ENCODE results near the gene TPRG1L.

TPRG1L gene

DNA sequence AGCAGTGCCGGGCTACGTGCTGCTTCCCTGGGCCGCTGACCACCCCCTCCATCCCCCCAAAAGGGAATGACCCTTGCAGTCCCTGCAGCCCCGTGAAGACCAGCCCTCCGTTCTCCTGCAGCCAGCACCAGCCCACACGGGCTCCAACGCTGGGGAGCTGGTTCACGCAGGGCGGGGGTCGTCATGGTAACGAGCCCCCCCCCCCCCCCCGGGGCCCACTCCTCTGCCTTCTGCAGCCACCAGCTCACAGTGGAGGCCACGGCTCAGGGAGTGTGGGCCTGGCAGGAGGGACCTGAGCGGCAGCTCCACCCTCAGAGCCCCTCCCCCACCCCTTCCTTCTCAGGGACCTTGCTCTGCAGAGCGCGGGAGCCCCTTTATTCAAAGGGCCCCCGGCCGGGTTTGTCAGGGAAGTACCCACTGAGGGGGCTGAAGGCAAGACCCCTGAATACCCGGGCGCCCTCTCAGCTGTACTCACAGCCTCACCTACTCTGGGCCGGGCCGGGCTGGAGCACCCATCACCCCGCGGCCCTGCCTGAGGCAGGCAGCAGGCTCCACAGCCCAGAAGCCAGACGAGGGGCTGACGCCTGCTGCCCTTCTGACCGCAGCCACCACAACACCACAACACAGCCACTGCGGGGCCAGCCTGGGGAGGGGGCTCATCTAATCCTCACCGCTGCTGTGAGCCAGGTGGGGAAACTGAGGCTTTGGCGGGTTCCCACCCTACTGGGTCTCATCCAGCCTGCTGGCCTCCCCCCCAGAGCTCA lies 26.1 kb upstream of the TPRG1L start:
- H3K27me3 ChIP-seq (ENCODE audit: insufficient read depth, low read depth), result peaks cover 92% of the 10 kb centered on the region
- H3K36me3 ChIP-seq (ENCODE audit: insufficient read depth), result no peaks in the 10 kb centered on the region
- H2AFZ ChIP-seq (ENCODE audit: low read depth), result no peak overlapping the region
- H3K27ac ChIP-seq, result no peak overlapping the region
- no peaks in the 10 kb centered on the region for H4K20me1 ChIP-seq (ENCODE audit: insufficient read depth)
- H3K4me3 ChIP-seq (IDR thresholded peaks at IDR 0.05; ENCODE audit: insufficient read depth, low read depth, low read length), result no peak overlapping the region
- H3K9ac ChIP-seq, result no peak overlapping the region
- TF ChIP-seq CTCF (conservative IDR thresholded peaks at IDR 0.05; ENCODE audit: low read depth, low read length), result no peak
- no peak overlapping the region for H3K4me2 ChIP-seq
- H3K79me2 ChIP-seq (ENCODE audit: insufficient read depth, low read depth), result no peaks in the 10 kb centered on the region
- no peaks in the 10 kb centered on the region for H3K4me1 ChIP-seq (ENCODE audit: low read depth, poor library complexity, severe bottlenecking)

DNA sequence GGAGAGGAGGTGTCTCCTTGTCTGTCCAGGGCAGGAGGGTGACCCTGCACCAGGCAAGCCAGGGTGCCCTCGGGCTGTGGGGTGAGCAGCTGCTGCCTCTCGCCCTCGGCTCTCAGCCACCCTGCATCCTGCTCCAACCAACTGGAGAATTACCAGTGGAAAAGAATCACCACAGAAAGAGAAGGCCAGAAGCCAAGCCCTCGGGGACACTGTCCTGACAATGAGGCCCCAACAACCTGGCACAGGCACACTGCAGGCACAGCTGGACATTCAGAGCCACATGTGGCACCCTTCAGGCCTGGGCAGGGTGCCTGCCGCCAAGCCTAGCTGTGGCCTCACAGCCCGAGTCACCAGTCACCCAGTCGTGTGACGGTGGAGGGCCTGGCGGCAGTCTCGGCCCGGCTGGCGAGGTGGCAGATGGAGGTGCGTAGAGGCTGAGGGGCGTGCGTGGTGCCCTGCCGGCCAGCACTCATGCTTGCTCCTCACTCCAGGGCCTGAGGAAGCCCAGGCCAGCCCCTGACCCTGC lies 25.5 kb upstream of the TPRG1L start:
- no peak overlapping the region for H3K4me3 ChIP-seq (IDR thresholded peaks at IDR 0.05; ENCODE audit: insufficient read depth, low read depth, low read length)
- TF ChIP-seq CTCF (conservative IDR thresholded peaks at IDR 0.05; ENCODE audit: low read depth, low read length), result no peak
- no peak overlapping the region for H2AFZ ChIP-seq (ENCODE audit: low read depth)
- H3K4me2 ChIP-seq, result no peak overlapping the region
- H4K20me1 ChIP-seq (ENCODE audit: insufficient read depth), result no peaks in the 10 kb centered on the region
- H3K27ac ChIP-seq, result no peak overlapping the region
- peaks cover 91% of the 10 kb centered on the region for H3K27me3 ChIP-seq (ENCODE audit: insufficient read depth, low read depth)
- no peaks in the 10 kb centered on the region for H3K79me2 ChIP-seq (ENCODE audit: insufficient read depth, low read depth)
- no peaks in the 10 kb centered on the region for H3K36me3 ChIP-seq (ENCODE audit: insufficient read depth)
- no peaks in the 10 kb centered on the region for H3K4me1 ChIP-seq (ENCODE audit: low read depth, poor library complexity, severe bottlenecking)
- no peak overlapping the region for H3K9ac ChIP-seq

- H3K9ac ChIP-seq, result no peak overlapping the region
These were observed 25.0 kb upstream of the TPRG1L start for GRCh38 chr1:3599816-3600215.

GRCh38 chr1:3600354-3600753 lies 24.5 kb upstream of the TPRG1L start:
- no peak overlapping the region for H3K9ac ChIP-seq
- H3K4me3 ChIP-seq (IDR thresholded peaks at IDR 0.05; ENCODE audit: insufficient read depth, low read depth, low read length), result no peak overlapping the region
- H3K36me3 ChIP-seq (ENCODE audit: insufficient read depth), result no peaks in the 10 kb centered on the region
- no peaks in the 10 kb centered on the region for H3K79me2 ChIP-seq (ENCODE audit: insufficient read depth, low read depth)
- no peak for TF ChIP-seq CTCF (conservative IDR thresholded peaks at IDR 0.05; ENCODE audit: low read depth, low read length)
- H4K20me1 ChIP-seq (ENCODE audit: insufficient read depth), result no peaks in the 10 kb centered on the region
- H3K27me3 ChIP-seq (ENCODE audit: insufficient read depth, low read depth), result peaks cover 91% of the 10 kb centered on the region
- H3K4me2 ChIP-seq, result no peak overlapping the region
- no peak overlapping the region for H2AFZ ChIP-seq (ENCODE audit: low read depth)
- no peaks in the 10 kb centered on the region for H3K4me1 ChIP-seq (ENCODE audit: low read depth, poor library complexity, severe bottlenecking)
- H3K27ac ChIP-seq, result no peak overlapping the region

More at GRCh38 chr1:3599816-3600215, 25.0 kb upstream of the TPRG1L start:
- no peak for TF ChIP-seq CTCF (conservative IDR thresholded peaks at IDR 0.05; ENCODE audit: low read depth, low read length)
- no peak overlapping the region for H2AFZ ChIP-seq (ENCODE audit: low read depth)
- H3K27ac ChIP-seq, result no peak overlapping the region
- no peaks in the 10 kb centered on the region for H3K79me2 ChIP-seq (ENCODE audit: insufficient read depth, low read depth)
- H3K27me3 ChIP-seq (ENCODE audit: insufficient read depth, low read depth), result peaks cover 91% of the 10 kb centered on the region
- no peaks in the 10 kb centered on the region for H3K36me3 ChIP-seq (ENCODE audit: insufficient read depth)
- H4K20me1 ChIP-seq (ENCODE audit: insufficient read depth), result no peaks in the 10 kb centered on the region
- H3K4me1 ChIP-seq (ENCODE audit: low read depth, poor library complexity, severe bottlenecking), result no peaks in the 10 kb centered on the region
- no peak overlapping the region for H3K4me2 ChIP-seq
- no peak overlapping the region for H3K4me3 ChIP-seq (IDR thresholded peaks at IDR 0.05; ENCODE audit: insufficient read depth, low read depth, low read length)
